ENCODE data around the gene FZD2. TPM values are rescaled to one million over a fixed set of nuclear protein-coding genes. Genes with fewer than 3 reads are reported as not detected.

Gene FZD2
- total and polyA plus RNA-seq, 2 of the 13 experiments (the other 11 are each of a cell fraction or from before 2014, with no cell fraction given): 0.07 to 0.13 TPM

DNA sequence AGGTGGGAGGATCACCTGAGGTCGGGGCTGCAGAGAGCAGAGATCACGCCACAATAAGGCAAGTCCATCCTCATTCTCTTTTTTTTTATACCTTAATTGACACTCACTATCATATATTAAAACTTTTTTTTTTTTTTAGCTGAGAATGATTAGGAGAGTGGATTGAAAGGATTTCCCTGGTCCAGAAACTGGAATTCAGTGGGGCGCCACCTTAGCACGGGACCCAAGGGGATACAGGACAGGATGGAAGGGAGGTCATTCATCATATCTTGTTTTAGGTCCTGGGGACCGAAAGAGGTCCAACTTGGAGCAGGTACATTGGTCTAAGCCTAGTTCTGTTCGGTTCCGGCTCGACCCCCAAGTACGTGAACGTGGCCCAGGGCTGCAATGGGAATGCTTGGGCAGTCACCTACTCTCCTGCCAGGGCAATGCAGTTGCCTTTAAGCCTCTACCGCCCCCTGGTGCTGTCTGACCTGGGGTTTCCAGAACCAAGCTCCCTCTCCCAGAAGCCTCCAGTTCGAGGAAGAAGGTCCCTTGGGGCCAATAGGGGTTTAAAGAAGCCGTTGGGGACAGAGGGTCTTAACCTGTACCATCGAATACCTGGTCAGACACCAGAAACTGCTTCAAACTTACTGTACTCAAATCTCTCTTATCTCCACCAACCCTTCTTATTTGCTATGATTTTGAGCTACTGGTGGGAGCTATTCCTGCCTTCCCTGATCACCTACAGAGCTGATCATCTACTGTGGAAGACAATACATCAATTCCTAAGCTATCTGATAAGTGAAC is 34.2 kb upstream of the FZD2 start (continued):
- TF ChIP-seq, protein P1, sequence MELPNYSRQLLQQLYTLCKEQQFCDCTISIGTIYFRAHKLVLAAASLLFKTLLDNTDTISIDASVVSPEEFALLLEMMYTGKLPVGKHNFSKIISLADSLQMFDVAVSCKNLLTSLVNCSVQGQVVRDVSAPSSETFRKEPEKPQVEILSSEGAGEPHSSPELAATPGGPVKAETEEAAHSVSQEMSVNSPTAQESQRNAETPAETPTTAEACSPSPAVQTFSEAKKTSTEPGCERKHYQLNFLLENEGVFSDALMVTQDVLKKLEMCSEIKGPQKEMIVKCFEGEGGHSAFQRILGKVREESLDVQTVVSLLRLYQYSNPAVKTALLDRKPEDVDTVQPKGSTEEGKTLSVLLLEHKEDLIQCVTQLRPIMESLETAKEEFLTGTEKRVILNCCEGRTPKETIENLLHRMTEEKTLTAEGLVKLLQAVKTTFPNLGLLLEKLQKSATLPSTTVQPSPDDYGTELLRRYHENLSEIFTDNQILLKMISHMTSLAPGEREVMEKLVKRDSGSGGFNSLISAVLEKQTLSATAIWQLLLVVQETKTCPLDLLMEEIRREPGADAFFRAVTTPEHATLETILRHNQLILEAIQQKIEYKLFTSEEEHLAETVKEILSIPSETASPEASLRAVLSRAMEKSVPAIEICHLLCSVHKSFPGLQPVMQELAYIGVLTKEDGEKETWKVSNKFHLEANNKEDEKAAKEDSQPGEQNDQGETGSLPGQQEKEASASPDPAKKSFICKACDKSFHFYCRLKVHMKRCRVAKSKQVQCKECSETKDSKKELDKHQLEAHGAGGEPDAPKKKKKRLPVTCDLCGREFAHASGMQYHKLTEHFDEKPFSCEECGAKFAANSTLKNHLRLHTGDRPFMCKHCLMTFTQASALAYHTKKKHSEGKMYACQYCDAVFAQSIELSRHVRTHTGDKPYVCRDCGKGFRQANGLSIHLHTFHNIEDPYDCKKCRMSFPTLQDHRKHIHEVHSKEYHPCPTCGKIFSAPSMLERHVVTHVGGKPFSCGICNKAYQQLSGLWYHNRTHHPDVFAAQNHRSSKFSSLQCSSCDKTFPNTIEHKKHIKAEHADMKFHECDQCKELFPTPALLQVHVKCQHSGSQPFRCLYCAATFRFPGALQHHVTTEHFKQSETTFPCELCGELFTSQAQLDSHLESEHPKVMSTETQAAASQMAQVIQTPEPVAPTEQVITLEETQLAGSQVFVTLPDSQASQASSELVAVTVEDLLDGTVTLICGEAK (IDR thresholded peaks at IDR 0.05): no peak
- TF ChIP-seq, protein P1 (CRISPR knock-in tag; IDR thresholded peaks at IDR 0.05): no peak
- no peak for TF ChIP-seq ZNF83 (CRISPR knock-in tag; IDR thresholded peaks at IDR 0.05; ENCODE audit: borderline replicate concordance)
- TF ChIP-seq, protein P2, sequence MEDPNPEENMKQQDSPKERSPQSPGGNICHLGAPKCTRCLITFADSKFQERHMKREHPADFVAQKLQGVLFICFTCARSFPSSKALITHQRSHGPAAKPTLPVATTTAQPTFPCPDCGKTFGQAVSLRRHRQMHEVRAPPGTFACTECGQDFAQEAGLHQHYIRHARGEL (CRISPR knock-in tag; IDR thresholded peaks at IDR 0.05): no peak
- no peak for TF ChIP-seq PRMT3 (CRISPR knock-in tag; IDR thresholded peaks at IDR 0.05; ENCODE audit: borderline replicate concordance, low read depth)
- no peak for TF ChIP-seq NFRKB (IDR thresholded peaks at IDR 0.05)
- no peak for TF ChIP-seq ZC3H13 (CRISPR knock-in tag; IDR thresholded peaks at IDR 0.05)
- TF ChIP-seq KMT2B (CRISPR knock-in tag; IDR thresholded peaks at IDR 0.05): no peak
- TF ChIP-seq SALL1 (CRISPR knock-in tag; IDR thresholded peaks at IDR 0.05): peak; percentile 65
- TF ChIP-seq, protein P3, sequence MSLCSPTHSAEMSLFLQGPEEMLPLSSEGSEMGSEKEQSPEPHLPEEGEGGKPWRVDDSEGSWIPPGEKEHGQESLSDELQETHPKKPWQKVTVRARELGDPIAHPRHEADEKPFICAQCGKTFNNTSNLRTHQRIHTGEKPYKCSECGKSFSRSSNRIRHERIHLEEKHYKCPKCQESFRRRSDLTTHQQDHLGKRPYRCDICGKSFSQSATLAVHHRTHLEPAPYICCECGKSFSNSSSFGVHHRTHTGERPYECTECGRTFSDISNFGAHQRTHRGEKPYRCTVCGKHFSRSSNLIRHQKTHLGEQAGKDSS (CRISPR knock-in tag; IDR thresholded peaks at IDR 0.05; ENCODE audit: borderline replicate concordance, low read depth): no peak
- TF ChIP-seq ETV6 (CRISPR knock-in tag; conservative IDR thresholded peaks at IDR 0.05): no peak
- TF ChIP-seq ZNF44 (CRISPR knock-in tag; IDR thresholded peaks at IDR 0.05): no peak; the same call in 1 of the 2 replicates
- TF ChIP-seq, protein P4, sequence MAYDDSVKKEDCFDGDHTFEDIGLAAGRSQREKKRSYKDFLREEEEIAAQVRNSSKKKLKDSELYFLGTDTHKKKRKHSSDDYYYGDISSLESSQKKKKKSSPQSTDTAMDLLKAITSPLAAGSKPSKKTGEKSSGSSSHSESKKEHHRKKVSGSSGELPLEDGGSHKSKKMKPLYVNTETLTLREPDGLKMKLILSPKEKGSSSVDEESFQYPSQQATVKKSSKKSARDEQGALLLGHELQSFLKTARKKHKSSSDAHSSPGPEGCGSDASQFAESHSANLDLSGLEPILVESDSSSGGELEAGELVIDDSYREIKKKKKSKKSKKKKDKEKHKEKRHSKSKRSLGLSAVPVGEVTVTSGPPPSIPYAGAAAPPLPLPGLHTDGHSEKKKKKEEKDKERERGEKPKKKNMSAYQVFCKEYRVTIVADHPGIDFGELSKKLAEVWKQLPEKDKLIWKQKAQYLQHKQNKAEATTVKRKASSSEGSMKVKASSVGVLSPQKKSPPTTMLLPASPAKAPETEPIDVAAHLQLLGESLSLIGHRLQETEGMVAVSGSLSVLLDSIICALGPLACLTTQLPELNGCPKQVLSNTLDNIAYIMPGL (CRISPR knock-in tag; IDR thresholded peaks at IDR 0.05; ENCODE audit: borderline replicate concordance in 1 of 2, low read depth in 1 of 2): peak; percentile 85 to 94
- TF ChIP-seq SRY (CRISPR knock-in tag; IDR thresholded peaks at IDR 0.05): no peak
